ENCODE results near the gene PCCA.
"Not testable (repeated sequence)": the region's sequence is repeated elsewhere in the genome, so short reads cannot be mapped to it uniquely, and the experiment has no call there.

PCCA gene

GRCh38 chr13:100075700-100076587 is 12.9 kb upstream of the PCCA start:
- TF ChIP-seq CTCF (IDR thresholded peaks at IDR 0.05; ENCODE audit: low read depth, low read length): no peak
- H3K4me3 ChIP-seq (ENCODE audit: low read depth, low read length): no peak overlapping the region
- no peaks in the 10 kb centered on the region for H3K27me3 ChIP-seq (ENCODE audit: insufficient read depth, low read depth, severe bottlenecking)
- H3K36me3 ChIP-seq: no peaks in the 10 kb centered on the region
- no peak for DNase-seq
- no peak overlapping the region for H3K27ac ChIP-seq
- H3K9me3 ChIP-seq (ENCODE audit: severe bottlenecking): peaks cover 12% of the 10 kb centered on the region

- H3K27me3 ChIP-seq (ENCODE audit: insufficient read depth, low read depth, severe bottlenecking); H3K27ac ChIP-seq; DNase-seq; H3K36me3 ChIP-seq; H3K4me3 ChIP-seq (ENCODE audit: low read depth, low read length): not testable (repeated sequence)
- peaks cover 12% of the 10 kb centered on the region for H3K9me3 ChIP-seq (ENCODE audit: severe bottlenecking)
Observed at GRCh38 chr13:100079003-100079402, 9.9 kb upstream of the PCCA start.

- not testable (repeated sequence) for H3K4me3 ChIP-seq (ENCODE audit: low read depth, low read length); H3K27me3 ChIP-seq (ENCODE audit: insufficient read depth, low read depth, severe bottlenecking); H3K27ac ChIP-seq; H3K9me3 ChIP-seq (ENCODE audit: severe bottlenecking); DNase-seq
- peaks cover 23% of the 10 kb centered on the region for H3K36me3 ChIP-seq
Observed at GRCh38 chr13:100083401-100083800, 5.5 kb upstream of the PCCA start.

GRCh38 chr13:100088273-100088643 is 635 bp upstream of the PCCA start:
- Histone ChIP-seq H3K27me3 (ENCODE audit: insufficient read depth, low read depth, severe bottlenecking) (no peaks in the 10 kb centered on the region), H3K27ac (peak overlapping the region; percentile 80), H3K4me3 (ENCODE audit: low read depth, low read length) (peak overlapping the region; percentile 84), H3K9me3 (ENCODE audit: severe bottlenecking) (no peaks in the 10 kb centered on the region), H3K36me3 (peaks cover 35% of the 10 kb centered on the region)
- TF ChIP-seq CTCF (IDR thresholded peaks at IDR 0.05; ENCODE audit: low read depth, low read length): no peak
- DNase-seq: peak; percentile 30

- Histone ChIP-seq H3K9me3 (ENCODE audit: severe bottlenecking) (no peaks in the 10 kb centered on the region), H3K4me3 (ENCODE audit: low read depth, low read length) (peak overlapping the region; percentile 84), H3K36me3 (peaks cover 35% of the 10 kb centered on the region), H3K27ac (peak overlapping the region; percentile 80), H3K27me3 (ENCODE audit: insufficient read depth, low read depth, severe bottlenecking) (no peaks in the 10 kb centered on the region)
- no peak for DNase-seq
- no peak for TF ChIP-seq CTCF (IDR thresholded peaks at IDR 0.05; ENCODE audit: low read depth, low read length)
Observed at GRCh38 chr13:100089465-100090032, 656 bp downstream of the PCCA start.

- no peak for DNase-seq
- no peak overlapping the region for H3K4me3 ChIP-seq (ENCODE audit: low read depth, low read length)
- no peaks in the 10 kb centered on the region for H3K27me3 ChIP-seq (ENCODE audit: insufficient read depth, low read depth, severe bottlenecking)
- no peak for TF ChIP-seq CTCF (IDR thresholded peaks at IDR 0.05; ENCODE audit: low read depth, low read length)
- no peak overlapping the region for H3K27ac ChIP-seq
- no peaks in the 10 kb centered on the region for H3K9me3 ChIP-seq (ENCODE audit: severe bottlenecking)
- peaks cover 29% of the 10 kb centered on the region for H3K36me3 ChIP-seq
Observed at GRCh38 chr13:100090861-100091260, 2.0 kb downstream of the PCCA start.
